Kidney (tissue), 14 donors: Measurements from ENCODE around the gene CCDC191. TPM values are rescaled to one million over a fixed set of nuclear protein-coding genes. Genes with fewer than 3 reads are reported as not detected.

ENCODE experiments used
- DNase-seq, 5 donors: peaks; one replicate each; pipeline ENCODE4 v3.0.0-alpha.2; 2013 to 2020
- FAIRE-seq: peaks from 2 replicates; lab custom pipeline; 2012; peaks lifted over from hg19 to GRCh38; lab: Jason Lieb, UNC
- H3K27ac ChIP-seq, 2 donors: one replicate each; pipeline ENCODE4 v1.7.0; 2013; ENCODE audit warnings: low read depth in 2 of 2, low read length in 2 of 2, inconsistent platforms in 1 of 2
- H3K27me3 ChIP-seq: one replicate; pipeline ENCODE4 v1.7.1; 2013; ENCODE audit warnings: low read length, inconsistent platforms; ENCODE audit not compliant: control insufficient read depth, insufficient read depth
- H3K36me3 ChIP-seq, 3 donors: one replicate each; pipeline versions ENCODE4 v1.7.0 to v1.7.1; 2013; ENCODE audit warnings: low read length in 3 of 3, control low read depth in 1 of 3, inconsistent platforms in 1 of 3; ENCODE audit not compliant: insufficient read depth in 3 of 3, control insufficient read depth in 2 of 3
- H3K4me1 ChIP-seq, 3 donors: one replicate each; pipeline versions ENCODE4 v1.7.0 to v1.7.1; 2013; ENCODE audit warnings: low read length in 3 of 3, inconsistent platforms in 1 of 3, low read depth in 1 of 3; ENCODE audit not compliant: control insufficient read depth in 2 of 3, insufficient read depth in 2 of 3
- H3K4me3 ChIP-seq, 3 donors: one replicate each; pipeline versions ENCODE4 v1.7.0 to v1.8.1; 2013; ENCODE audit warnings: low read length in 3 of 3, control low read depth in 1 of 3, inconsistent platforms in 1 of 3
- H3K9ac ChIP-seq, 3 donors: one replicate each; pipeline versions ENCODE4 v1.7.0 to v1.7.1; 2013; ENCODE audit warnings: low read length in 3 of 3, control low read depth in 1 of 3, inconsistent platforms in 1 of 3
- H3K9me3 ChIP-seq, 3 donors: one replicate each; pipeline versions ENCODE4 v1.7.0 to v1.7.1; 2013; ENCODE audit warnings: low read length in 3 of 3, control low read depth in 1 of 3, inconsistent platforms in 1 of 3; ENCODE audit not compliant: control insufficient read depth in 2 of 3, insufficient read depth in 1 of 3
- intact Hi-C: fragments of 100-400 bp; cut with DNase I; formaldehyde crosslinking; loops from one replicate; pipeline ENCODE4 v1.11.1; 2022
- polyA plus RNA-seq: library from polyadenylated mRNA; stranded (reverse); fragments of 350-450 nt; fragmentation: Illumina TruSeq; extraction: RNeasy Lipid Tissue Mini Kit (QIAGEN cat#74804); gene quantifications from one replicate; pipeline ENCODE4 v1.2.3, GENCODE V29; 2014; ENCODE audit warnings: low read depth, low replicate concordance; ENCODE audit not compliant: insufficient read depth
- total RNA-seq: library from RNA; stranded (reverse); fragmentation: NEBNext Ultra II Directional; extraction: Animal tissue kit (Norgen Biotek cat#: 25700); gene quantifications from one replicate; pipeline ENCODE4 v1.2.1, GENCODE V29; 2021
- TF ChIP-seq, protein P1 (sequence below): IDR thresholded peaks from 3 replicates; pipeline ENCODE4 v1.5.1; 2012; ENCODE audit warnings: mild to moderate bottlenecking, moderate library complexity, borderline replicate concordance; ENCODE audit not compliant: insufficient read depth; ENCODE audit errors: extremely low read depth
- donor health status: control.
- donor health status: control.
- donor health status: control.
- donor health status: control.
- donor health status: control.
- donor health status: DM: yes; HTN: yes; CAD: no.
- donor health status: Normal renal cell carcinoma (clear cell type).

The CCDC191 gene
- total and polyA plus RNA-seq, 2 donors from 2014 or later = 3.7 to 11.7 TPM

DNA sequence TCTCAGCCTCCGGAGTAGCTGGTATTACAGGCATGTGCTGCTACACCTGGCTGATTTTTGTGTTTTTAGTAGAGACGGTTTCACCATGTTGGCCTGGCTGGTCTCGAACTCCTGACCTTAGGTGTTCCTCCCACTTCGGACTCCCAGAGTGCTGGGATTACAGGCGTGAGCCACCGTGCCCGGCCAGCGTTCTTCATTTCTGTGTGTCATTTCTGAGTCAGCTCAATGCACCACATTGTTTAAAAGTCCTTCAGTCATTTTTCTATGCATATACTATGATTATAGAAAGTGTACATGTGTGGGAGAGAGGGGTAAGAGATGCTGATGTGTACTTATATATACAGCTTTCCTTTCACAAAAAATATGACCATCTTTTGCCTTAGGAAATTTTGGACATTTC, 2.3 kb upstream of the CCDC191 start:
- TF ChIP-seq, protein P1, sequence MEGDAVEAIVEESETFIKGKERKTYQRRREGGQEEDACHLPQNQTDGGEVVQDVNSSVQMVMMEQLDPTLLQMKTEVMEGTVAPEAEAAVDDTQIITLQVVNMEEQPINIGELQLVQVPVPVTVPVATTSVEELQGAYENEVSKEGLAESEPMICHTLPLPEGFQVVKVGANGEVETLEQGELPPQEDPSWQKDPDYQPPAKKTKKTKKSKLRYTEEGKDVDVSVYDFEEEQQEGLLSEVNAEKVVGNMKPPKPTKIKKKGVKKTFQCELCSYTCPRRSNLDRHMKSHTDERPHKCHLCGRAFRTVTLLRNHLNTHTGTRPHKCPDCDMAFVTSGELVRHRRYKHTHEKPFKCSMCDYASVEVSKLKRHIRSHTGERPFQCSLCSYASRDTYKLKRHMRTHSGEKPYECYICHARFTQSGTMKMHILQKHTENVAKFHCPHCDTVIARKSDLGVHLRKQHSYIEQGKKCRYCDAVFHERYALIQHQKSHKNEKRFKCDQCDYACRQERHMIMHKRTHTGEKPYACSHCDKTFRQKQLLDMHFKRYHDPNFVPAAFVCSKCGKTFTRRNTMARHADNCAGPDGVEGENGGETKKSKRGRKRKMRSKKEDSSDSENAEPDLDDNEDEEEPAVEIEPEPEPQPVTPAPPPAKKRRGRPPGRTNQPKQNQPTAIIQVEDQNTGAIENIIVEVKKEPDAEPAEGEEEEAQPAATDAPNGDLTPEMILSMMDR = no peak
- Histone ChIP-seq H3K4me1 (peaks cover 0 to 7% (median 0%) of the 10 kb centered on the region in 3 donors), H3K27me3 (no peaks in the 10 kb centered on the region), H3K27ac (no peak overlapping the region), H3K4me3 (no peak overlapping the region), H3K9me3 (no peaks in the 10 kb centered on the region), H3K9ac (no peak overlapping the region), H3K36me3 (no peaks in the 10 kb centered on the region)
- intact Hi-C loops = no loop called here
- DNase-seq (no peak), FAIRE-seq (no peak)

DNA sequence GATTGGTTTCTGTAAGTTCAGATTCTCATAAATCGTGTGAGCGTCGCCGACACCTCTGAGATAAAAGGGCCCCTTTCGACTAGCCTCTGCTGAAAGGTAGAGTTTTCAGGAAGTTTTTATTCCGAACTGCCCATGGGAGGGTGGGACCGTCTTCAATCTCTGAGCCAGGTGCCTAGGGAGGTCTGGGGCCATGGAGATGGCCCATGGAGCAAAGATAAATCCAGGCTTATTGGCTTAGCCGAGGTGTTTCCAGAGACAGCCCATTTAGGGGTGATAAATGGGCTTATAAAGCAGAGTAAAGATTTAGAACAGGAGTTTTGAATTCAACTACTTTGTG, 653 bp upstream of the CCDC191 start:
- DNase-seq (no peak), FAIRE-seq (no peak)
- Histone ChIP-seq H3K4me1 (peaks cover 0 to 7% (median 0%) of the 10 kb centered on the region in 3 donors), H3K9ac (peak overlapping the region; percentile 30 to 97 (median 68)), H3K27ac (peak overlapping the region; percentile 1 to 77), H3K27me3 (no peaks in the 10 kb centered on the region), H3K4me3 (peak overlapping the region; percentile 92 to 99 (median 98)), H3K36me3 (no peaks in the 10 kb centered on the region), H3K9me3 (no peaks in the 10 kb centered on the region)
- TF ChIP-seq, protein P1 = no peak
- intact Hi-C loops = no loop called here

DNA sequence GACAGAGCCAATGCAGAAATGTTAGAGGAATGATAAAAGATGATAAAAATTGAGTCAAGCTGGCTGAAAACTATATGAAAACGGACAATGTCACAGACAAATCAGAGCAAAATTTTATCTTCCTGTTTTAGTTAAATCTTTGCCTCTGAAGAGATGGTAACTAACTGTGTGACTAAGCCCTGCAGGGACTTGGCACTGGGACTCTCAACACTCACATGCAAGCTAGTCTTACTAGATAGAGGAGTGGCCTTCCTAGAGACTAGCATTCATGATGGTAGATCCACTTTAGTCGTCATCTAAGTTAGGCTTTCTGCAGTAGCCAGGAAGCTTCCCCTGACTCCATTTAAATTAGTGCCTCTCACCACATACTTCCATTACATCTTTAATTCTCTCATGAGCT, 4.1 kb downstream of the CCDC191 start:
- no peak overlapping the region for H3K27ac ChIP-seq
- FAIRE-seq (no peak), DNase-seq (no peak)
- no peaks in the 10 kb centered on the region for H3K27me3 ChIP-seq
- peaks cover 0 to 3% (median 0%) of the 10 kb centered on the region in 3 donors for H3K4me1 ChIP-seq
- no peaks in the 10 kb centered on the region for H3K9me3 ChIP-seq
- H3K9ac ChIP-seq = no peak overlapping the region
- no peaks in the 10 kb centered on the region for H3K36me3 ChIP-seq
- TF ChIP-seq, protein P1 = no peak
- intact Hi-C loops = no loop called here
- no peak overlapping the region for H3K4me3 ChIP-seq

DNA sequence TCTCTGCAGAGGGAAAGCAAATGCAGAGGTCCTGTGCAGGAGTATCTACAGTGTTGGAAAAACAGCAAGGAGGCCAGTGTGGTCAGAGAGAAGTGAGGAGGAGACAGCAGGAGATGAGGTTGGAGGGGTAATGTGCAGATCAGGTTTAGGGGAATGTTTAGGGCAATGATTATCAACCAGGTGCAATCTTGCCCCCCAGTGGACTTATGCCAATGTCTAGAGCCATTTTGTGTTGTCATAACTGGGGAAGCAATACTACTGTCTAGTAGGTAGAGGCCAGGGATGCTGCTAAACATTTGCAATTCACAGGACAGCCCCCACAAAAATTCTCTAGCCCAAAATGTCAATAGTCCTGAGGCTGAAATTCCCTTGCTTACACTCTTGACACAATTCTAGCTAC, 13.1 kb downstream of the CCDC191 start:
- Histone ChIP-seq H3K9me3 (no peaks in the 10 kb centered on the region), H3K9ac (no peak overlapping the region), H3K27me3 (no peaks in the 10 kb centered on the region), H3K4me1 (no peaks in the 10 kb centered on the region), H3K36me3 (peaks cover 0 to 5% (median 3%) of the 10 kb centered on the region in 3 donors), H3K27ac (no peak overlapping the region), H3K4me3 (no peak overlapping the region)
- intact Hi-C loops = no loop called here
- TF ChIP-seq, protein P1 = no peak
- DNase-seq (no peak), FAIRE-seq (no peak)
